H1 (cell line): ENCODE data around the gene BYSL. TPM values are rescaled to one million over a fixed set of nuclear protein-coding genes. Genes with fewer than 3 reads are reported as not detected.

Experiments
- FOSL1 ChIP-seq: IDR thresholded peaks from 2 replicates; pipeline ENCODE4 v1.6.1; 2011; ENCODE audit warnings: mild to moderate bottlenecking, low read depth, low read length, moderate library complexity; ENCODE audit not compliant: insufficient read depth
- KDM5A ChIP-seq: fragments of 200-600 bp; IDR thresholded peaks from 2 replicates; pipeline ENCODE4 v1.7.1; 2012; ENCODE audit warnings: mild to moderate bottlenecking, low read length, inconsistent platforms, mixed read lengths
- RXRA ChIP-seq: IDR thresholded peaks from 2 replicates; pipeline ENCODE4 v1.6.1; 2011; ENCODE audit warnings: low read depth, mild to moderate bottlenecking, low read length, moderate library complexity; ENCODE audit not compliant: insufficient read depth
- SUZ12 ChIP-seq: fragments of 200-600 bp; sonication (generic); IDR thresholded peaks from 2 replicates; pipeline ENCODE4 v1.6.1; 2012; ENCODE audit warnings: mild to moderate bottlenecking, inconsistent platforms, low read length, moderate library complexity, mixed read lengths
- polyA plus RNA-seq, 7 experiments: library from polyadenylated mRNA; depleted of rRNA in 3 of 7; stranded (reverse) in 5 of 7; unstranded in 2 of 7; fragments of >200 nt in 5 of 7; fragments of 200-250 nt in 2 of 7; gene quantifications; 1 replicate in 5 of 7; 2 replicates in 1 of 7; 4 replicates in 1 of 7; pipeline versions ENCODE4 v1.2.1 to v1.2.3, GENCODE V29; 2011 to 2013; ENCODE audit warnings: missing spikeins in 2 of 7, mixed read lengths in 2 of 7
- total RNA-seq: library from RNA; stranded (reverse); fragmentation: NEBNext Ultra II Directional; extraction: Animal tissue kit (Norgen Biotek cat#: 25700); gene quantifications from 2 replicates; pipeline ENCODE4 v1.2.1, GENCODE V29; 2021

Gene BYSL
- total and polyA plus RNA-seq, 2 of the 8 experiments (the other 6 are each of a cell fraction or from before 2014, with no cell fraction given), result 37.3 to 49.2 TPM

- TF ChIP-seq RXRA (no peak), KDM5A (no peak), SUZ12 (no peak), FOSL1 (no peak)
- TF ChIP-seq, all 59 proteins: peak for 0
Observed at GRCh38 chr6:41937861-41938574, 16.7 kb downstream of the BYSL start (continued).
